Fibroblast of the aortic adventitia (primary cell): Measurements from ENCODE around the gene HAPLN3. TPM values are rescaled to one million over a fixed set of nuclear protein-coding genes. Genes with fewer than 3 reads are reported as not detected.

Source experiments
- DNase-seq: peaks from one replicate; pipeline ENCODE4 v3.0.0-alpha.2; 2010; ENCODE audit warnings: low read depth
- H3K4me3 ChIP-seq: 2 replicates; pipeline ENCODE4 v1.5.1; 2011; ENCODE audit warnings: low read depth, mild to moderate bottlenecking, control low read depth, low read length, moderate library complexity
- total RNA-seq: library from RNA; depleted of rRNA; stranded (reverse); fragments of >200 nt; gene quantifications from 2 replicates; pipeline ENCODE4 v1.2.3, GENCODE V29; 2012; ENCODE audit warnings: low replicate concordance
- TF ChIP-seq, protein P1 (sequence below): IDR thresholded peaks from 2 replicates; pipeline ENCODE4 v1.5.1; 2011; ENCODE audit warnings: mild to moderate bottlenecking, low read length, control low read depth, inconsistent platforms; ENCODE audit not compliant: insufficient read depth

HAPLN3 gene
- total RNA-seq, 1 donor = 2.8 TPM

DNA sequence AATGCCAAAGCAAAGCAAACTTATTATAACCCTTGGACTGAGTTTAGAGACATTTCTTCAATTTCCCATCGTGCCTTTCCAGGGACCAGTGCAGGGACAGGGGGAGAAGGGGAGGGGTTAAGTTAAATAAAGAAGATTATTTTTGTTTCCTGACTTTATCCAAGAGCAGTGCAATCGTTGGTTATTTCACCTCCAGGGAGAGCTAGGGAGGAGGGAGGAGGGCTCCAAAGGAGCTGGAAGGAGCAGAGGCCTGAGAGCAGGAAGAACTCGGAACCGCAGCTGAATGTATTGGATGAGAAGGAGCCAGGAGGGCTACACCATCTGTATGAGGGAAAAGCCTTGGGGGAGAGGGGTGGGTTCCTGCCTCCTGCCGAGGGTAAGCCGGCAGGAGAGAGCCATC lies 20.7 kb downstream of the HAPLN3 start:
- TF ChIP-seq, protein P1, sequence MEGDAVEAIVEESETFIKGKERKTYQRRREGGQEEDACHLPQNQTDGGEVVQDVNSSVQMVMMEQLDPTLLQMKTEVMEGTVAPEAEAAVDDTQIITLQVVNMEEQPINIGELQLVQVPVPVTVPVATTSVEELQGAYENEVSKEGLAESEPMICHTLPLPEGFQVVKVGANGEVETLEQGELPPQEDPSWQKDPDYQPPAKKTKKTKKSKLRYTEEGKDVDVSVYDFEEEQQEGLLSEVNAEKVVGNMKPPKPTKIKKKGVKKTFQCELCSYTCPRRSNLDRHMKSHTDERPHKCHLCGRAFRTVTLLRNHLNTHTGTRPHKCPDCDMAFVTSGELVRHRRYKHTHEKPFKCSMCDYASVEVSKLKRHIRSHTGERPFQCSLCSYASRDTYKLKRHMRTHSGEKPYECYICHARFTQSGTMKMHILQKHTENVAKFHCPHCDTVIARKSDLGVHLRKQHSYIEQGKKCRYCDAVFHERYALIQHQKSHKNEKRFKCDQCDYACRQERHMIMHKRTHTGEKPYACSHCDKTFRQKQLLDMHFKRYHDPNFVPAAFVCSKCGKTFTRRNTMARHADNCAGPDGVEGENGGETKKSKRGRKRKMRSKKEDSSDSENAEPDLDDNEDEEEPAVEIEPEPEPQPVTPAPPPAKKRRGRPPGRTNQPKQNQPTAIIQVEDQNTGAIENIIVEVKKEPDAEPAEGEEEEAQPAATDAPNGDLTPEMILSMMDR = no peak

GRCh38 chr15:88874275-88874674 lies 21.1 kb downstream of the HAPLN3 start:
- DNase-seq = no peak
- H3K4me3 ChIP-seq = no peak overlapping the region
- TF ChIP-seq, protein P1 = no peak

More for the DNA sequence above, 20.7 kb downstream of the HAPLN3 start:
- H3K4me3 ChIP-seq = no peak overlapping the region
- no peak for DNase-seq

DNA sequence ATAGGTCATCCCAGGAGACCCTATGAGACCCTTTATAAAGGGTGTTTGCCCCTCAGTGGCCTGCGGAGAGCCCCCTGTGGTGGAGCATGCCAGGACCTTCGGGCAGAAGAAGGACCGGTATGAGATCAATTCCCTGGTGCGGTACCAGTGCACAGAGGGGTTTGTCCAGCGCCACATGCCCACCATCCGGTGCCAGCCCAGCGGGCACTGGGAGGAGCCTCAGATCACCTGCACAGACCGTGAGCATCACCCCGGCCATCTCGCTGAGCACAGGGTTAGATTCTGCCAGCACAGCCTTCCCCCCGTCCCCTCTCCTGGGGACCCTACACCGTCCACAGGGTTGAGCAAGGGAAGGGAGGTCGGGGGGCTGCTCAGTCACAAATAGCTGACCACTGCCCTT lies 21.6 kb downstream of the HAPLN3 start:
- TF ChIP-seq, protein P1 = no peak
- no peak overlapping the region for H3K4me3 ChIP-seq
- DNase-seq = no peak

GRCh38 chr15:88872706-88873105 lies 22.6 kb downstream of the HAPLN3 start:
- TF ChIP-seq, protein P1 = no peak
- DNase-seq = no peak
- H3K4me3 ChIP-seq = no peak overlapping the region

GRCh38 chr15:88872106-88872505 lies 23.2 kb downstream of the HAPLN3 start:
- no peak overlapping the region for H3K4me3 ChIP-seq
- TF ChIP-seq, protein P1 = no peak
- DNase-seq = no peak

DNA sequence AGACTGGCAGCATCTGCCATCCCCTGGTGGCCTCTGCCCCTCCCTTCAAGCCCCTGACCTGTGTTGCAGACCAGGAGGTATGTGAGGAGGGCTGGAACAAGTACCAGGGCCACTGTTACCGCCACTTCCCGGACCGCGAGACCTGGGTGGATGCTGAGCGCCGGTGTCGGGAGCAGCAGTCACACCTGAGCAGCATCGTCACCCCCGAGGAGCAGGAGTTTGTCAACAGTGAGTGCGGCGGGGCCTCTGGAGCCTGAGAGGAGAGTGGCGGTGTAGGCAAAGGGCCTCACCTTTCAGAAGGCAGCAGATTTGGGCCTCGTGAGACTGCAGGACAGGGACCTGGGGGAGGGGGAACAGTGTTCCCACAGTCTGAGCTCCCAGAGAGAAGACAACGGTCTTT lies 24.0 kb downstream of the HAPLN3 start:
- TF ChIP-seq, protein P1 = no peak

DNA sequence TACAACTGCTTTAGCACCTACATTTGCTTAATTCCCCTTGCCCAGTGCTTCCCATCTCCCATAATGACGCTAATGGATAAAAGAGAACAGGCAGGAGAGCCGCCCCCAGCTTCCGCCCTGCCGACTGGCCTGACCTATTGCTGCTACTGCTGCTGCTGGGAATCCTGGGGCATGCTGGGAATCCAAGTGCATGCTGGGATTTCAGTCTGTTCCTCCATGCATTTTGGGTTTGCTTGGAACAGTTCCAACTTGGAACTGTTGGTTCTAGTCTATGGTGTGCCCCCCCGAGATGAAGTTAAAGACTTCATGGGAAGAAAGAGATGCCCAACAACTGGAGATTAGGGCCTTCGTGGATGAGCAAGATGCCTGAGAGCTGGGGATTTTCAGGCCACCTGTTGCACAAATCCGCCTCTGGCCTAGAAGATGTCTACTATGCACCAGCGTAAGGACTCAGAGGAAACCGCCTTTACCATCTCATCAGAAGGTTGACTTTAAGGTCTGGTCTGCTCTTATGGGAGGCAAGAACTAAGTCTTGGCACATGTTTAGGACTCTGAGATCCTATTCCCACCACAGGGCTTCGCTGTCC lies 29.0 kb downstream of the HAPLN3 start:
- DNase-seq = no peak
- TF ChIP-seq, protein P1 = no peak
- no peak overlapping the region for H3K4me3 ChIP-seq

More for the DNA sequence above, 24.0 kb downstream of the HAPLN3 start:
- no peak overlapping the region for H3K4me3 ChIP-seq
- DNase-seq = no peak
